HepG2 (cell line): ENCODE results near the gene TRIM15.

Experiments used
- CTCF ChIP-seq: sonication (generic); formaldehyde crosslinking; IDR thresholded peaks from 2 replicates; pipeline ENCODE4 v1.5.0; 2020; ENCODE audit warnings: mild to moderate bottlenecking, missing genetic modification reagents, moderate library complexity
- FOSL1 ChIP-seq: sonication (generic); formaldehyde crosslinking; IDR thresholded peaks from 2 replicates; pipeline ENCODE4 v1.9.0; 2021; ENCODE audit warnings: missing genetic modification reagents, borderline replicate concordance
- FOXK2 ChIP-seq: fragments of 450-650 bp; IDR thresholded peaks from 2 replicates; pipeline ENCODE4 v1.6.1; 2016
- HES4 ChIP-seq: sonication (generic); formaldehyde crosslinking; IDR thresholded peaks from 2 replicates; pipeline ENCODE4 v1.9.0; 2021; ENCODE audit warnings: mild to moderate bottlenecking, missing genetic modification reagents, borderline replicate concordance
- MYC ChIP-seq: sonication (generic); formaldehyde crosslinking; IDR thresholded peaks from 2 replicates; pipeline ENCODE4 v1.9.0; 2021; ENCODE audit warnings: missing genetic modification reagents, borderline replicate concordance
- NFE2L1 ChIP-seq: sonication (generic); formaldehyde crosslinking; IDR thresholded peaks from 2 replicates; pipeline ENCODE4 v1.4.0; 2020; ENCODE audit warnings: missing genetic modification reagents, mild to moderate bottlenecking, borderline replicate concordance
- POLR2A ChIP-seq, 2 experiments: IDR thresholded peaks; 2 replicates each; pipeline ENCODE4 v1.6.1; 2011; ENCODE audit warnings: low read depth in 2 of 2, low read length in 2 of 2, mild to moderate bottlenecking in 1 of 2, moderate library complexity in 1 of 2; ENCODE audit not compliant: insufficient read depth in 1 of 2
- ZNF879 ChIP-seq: sonication (generic); formaldehyde crosslinking; IDR thresholded peaks from 2 replicates; pipeline ENCODE4 v1.8.1; 2023; ENCODE audit warnings: missing genetic modification reagents
- TF ChIP-seq, protein P1 (sequence below): sonication (generic); formaldehyde crosslinking; IDR thresholded peaks from 2 replicates; pipeline ENCODE4 v1.4.0; 2020; ENCODE audit warnings: missing genetic modification reagents
- TF ChIP-seq, protein P2 (sequence below), 2 experiments: sonication (generic) in 1 of 2; formaldehyde crosslinking in 1 of 2; IDR thresholded peaks; 2 replicates each; pipeline versions ENCODE4 v1.4.0 to v1.6.1; 2018 to 2020; ENCODE audit warnings: missing genetic modification reagents in 2 of 2, borderline replicate concordance in 1 of 2, low read depth in 1 of 2, mild to moderate bottlenecking in 1 of 2, missing biosample characterization in 1 of 2

DNA sequence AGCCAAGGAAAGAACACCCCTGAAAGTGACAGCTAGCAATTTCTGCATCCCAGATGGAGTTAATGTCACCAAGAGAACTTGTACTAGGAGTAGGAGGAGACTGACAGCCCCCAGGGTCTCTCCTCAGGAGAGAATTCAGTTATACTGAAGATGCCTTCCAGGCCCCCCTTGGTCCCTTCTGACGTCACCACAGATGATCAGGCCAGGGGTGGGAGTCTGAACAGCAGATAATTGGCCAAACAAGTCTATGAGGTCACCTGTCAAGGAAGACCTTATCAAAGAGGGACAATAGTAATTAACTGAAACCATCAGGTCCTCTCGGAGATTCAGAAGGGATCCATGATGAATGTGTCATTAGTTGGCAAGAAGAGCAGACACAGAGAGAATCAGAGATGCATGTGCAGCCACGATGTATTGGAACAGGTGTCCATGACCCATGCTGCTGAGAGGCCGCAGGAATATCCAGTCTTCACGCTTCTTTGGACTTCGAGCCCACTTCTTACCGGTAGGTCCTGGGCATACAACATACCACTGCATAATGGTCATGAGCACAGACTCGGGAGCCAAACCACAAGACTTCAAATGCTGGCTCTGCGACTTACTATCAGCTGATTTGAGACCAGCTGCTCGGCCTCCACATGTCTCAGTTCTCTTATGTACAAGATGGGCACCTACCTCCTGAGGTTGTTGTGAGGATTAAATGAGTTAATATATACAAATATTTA is 12.5 kb upstream of the TRIM15 start:
- TF ChIP-seq HES4: no peak
- no peak for TF ChIP-seq ZNF879
- no peak for TF ChIP-seq POLR2A (IDR thresholded peaks at IDR 0.05; ENCODE audit: insufficient read depth in 1 of 2, low read depth in 2 of 2, low read length in 2 of 2)
- TF ChIP-seq NFE2L1 (CRISPR knock-in tag): no peak
- TF ChIP-seq, protein P1, sequence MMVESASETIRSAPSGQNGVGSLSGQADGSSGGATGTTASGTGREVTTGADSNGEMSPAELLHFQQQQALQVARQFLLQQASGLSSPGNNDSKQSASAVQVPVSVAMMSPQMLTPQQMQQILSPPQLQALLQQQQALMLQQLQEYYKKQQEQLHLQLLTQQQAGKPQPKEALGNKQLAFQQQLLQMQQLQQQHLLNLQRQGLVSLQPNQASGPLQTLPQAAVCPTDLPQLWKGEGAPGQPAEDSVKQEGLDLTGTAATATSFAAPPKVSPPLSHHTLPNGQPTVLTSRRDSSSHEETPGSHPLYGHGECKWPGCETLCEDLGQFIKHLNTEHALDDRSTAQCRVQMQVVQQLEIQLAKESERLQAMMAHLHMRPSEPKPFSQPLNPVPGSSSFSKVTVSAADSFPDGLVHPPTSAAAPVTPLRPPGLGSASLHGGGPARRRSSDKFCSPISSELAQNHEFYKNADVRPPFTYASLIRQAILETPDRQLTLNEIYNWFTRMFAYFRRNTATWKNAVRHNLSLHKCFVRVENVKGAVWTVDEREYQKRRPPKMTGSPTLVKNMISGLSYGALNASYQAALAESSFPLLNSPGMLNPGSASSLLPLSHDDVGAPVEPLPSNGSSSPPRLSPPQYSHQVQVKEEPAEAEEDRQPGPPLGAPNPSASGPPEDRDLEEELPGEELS (CRISPR knock-in tag): no peak
- TF ChIP-seq, protein P2, sequence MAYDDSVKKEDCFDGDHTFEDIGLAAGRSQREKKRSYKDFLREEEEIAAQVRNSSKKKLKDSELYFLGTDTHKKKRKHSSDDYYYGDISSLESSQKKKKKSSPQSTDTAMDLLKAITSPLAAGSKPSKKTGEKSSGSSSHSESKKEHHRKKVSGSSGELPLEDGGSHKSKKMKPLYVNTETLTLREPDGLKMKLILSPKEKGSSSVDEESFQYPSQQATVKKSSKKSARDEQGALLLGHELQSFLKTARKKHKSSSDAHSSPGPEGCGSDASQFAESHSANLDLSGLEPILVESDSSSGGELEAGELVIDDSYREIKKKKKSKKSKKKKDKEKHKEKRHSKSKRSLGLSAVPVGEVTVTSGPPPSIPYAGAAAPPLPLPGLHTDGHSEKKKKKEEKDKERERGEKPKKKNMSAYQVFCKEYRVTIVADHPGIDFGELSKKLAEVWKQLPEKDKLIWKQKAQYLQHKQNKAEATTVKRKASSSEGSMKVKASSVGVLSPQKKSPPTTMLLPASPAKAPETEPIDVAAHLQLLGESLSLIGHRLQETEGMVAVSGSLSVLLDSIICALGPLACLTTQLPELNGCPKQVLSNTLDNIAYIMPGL (CRISPR knock-in tag; IDR thresholded peaks at IDR 0.05; ENCODE audit: borderline replicate concordance in 1 of 2, low read depth in 1 of 2): no peak
- TF ChIP-seq CTCF: no peak
- TF ChIP-seq FOSL1 (CRISPR knock-in tag): no peak
- TF ChIP-seq MYC (CRISPR knock-in tag): no peak
- TF ChIP-seq FOXK2: no peak
